ENCODE results near the gene KCTD17.
A peak's percentile ranks its signal among the peaks of the same experiment; 100 is the strongest.

Gene KCTD17

DNA sequence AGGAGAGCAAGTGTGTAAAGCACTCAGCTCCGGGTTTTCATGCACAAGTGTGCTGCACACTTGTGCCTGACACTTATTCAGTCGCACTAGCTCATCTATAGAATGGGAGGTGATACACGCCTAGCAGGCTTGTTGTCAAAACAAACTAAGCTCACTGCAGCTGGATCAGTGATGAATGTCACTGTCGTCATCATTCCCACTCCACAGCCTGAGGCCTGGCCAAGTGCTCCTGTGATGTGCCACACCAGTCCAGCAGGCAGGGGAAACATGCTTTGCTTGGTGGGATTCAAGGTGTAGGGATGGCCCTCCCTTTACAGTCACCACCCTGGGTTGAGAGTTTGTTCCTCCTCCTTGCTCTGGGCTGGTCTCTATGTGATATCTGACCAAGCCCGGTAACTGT is 25.2 kb upstream of the KCTD17 start:
- TF ChIP-seq, protein P1, sequence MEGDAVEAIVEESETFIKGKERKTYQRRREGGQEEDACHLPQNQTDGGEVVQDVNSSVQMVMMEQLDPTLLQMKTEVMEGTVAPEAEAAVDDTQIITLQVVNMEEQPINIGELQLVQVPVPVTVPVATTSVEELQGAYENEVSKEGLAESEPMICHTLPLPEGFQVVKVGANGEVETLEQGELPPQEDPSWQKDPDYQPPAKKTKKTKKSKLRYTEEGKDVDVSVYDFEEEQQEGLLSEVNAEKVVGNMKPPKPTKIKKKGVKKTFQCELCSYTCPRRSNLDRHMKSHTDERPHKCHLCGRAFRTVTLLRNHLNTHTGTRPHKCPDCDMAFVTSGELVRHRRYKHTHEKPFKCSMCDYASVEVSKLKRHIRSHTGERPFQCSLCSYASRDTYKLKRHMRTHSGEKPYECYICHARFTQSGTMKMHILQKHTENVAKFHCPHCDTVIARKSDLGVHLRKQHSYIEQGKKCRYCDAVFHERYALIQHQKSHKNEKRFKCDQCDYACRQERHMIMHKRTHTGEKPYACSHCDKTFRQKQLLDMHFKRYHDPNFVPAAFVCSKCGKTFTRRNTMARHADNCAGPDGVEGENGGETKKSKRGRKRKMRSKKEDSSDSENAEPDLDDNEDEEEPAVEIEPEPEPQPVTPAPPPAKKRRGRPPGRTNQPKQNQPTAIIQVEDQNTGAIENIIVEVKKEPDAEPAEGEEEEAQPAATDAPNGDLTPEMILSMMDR (IDR thresholded peaks at IDR 0.05; ENCODE audit: low read depth, low read length), result no peak
- no peak for DNase-seq (ENCODE audit: extremely low read depth, low read depth)

- TF ChIP-seq, protein P1 (IDR thresholded peaks at IDR 0.05; ENCODE audit: low read depth, low read length), result no peak
- no peak for DNase-seq (ENCODE audit: extremely low read depth, low read depth)
These were observed 24.0 kb upstream of the KCTD17 start for GRCh38 chr22:37027556-37027955.

DNA sequence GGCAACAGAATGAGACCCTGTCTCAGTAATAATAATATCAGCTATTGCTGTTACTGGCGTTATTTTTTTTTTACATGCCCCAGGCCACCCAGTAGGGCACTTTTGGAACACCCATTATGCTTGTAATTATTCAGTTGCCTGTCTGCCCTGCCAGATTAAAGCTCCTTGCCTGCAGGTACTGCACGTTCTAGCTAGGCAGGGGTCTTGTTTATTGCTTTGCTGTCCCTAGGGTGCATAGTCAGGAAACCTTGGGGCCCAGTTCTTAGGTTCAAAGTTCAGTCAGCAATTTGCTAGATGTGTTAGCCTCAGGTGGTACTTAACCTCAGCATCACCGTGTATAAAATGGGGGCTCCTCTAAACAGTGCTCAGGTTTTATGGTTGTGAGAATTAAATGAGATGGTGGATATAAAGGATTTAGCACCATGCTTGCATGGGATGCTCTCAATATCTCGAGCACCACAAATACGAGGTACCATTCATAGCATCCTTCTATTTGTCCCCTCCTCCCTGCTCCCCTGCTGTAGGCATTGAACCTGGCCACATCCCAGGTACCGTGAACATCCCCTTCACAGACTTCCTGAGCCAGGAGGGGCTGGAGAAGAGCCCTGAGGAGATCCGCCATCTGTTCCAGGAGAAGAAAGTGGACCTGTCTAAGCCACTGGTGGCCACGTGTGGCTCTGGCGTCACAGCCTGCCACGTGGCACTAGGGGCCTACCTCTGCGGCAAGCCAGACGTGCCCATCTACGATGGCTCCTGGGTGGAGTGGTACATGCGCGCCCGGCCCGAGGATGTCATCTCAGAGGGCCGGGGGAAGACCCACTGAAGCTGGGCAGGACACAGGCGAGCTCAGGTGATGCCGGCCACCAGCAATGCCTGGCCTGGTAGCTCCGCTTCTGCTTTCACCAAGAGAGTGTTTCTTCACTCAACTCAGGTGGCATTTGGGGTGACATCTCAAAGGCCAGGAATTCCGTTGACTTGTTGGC is 22.6 kb upstream of the KCTD17 start:
- TF ChIP-seq, protein P1 (IDR thresholded peaks at IDR 0.05; ENCODE audit: low read depth, low read length), result no peak
- DNase-seq (ENCODE audit: extremely low read depth, low read depth), result no peak

- no peak for DNase-seq (ENCODE audit: extremely low read depth, low read depth)
- TF ChIP-seq, protein P1 (IDR thresholded peaks at IDR 0.05; ENCODE audit: low read depth, low read length), result no peak
These were observed 20.8 kb upstream of the KCTD17 start for GRCh38 chr22:37030560-37031281.

- DNase-seq (ENCODE audit: extremely low read depth, low read depth), result no peak
- TF ChIP-seq, protein P1 (IDR thresholded peaks at IDR 0.05; ENCODE audit: low read depth, low read length), result no peak
These were observed 19.4 kb upstream of the KCTD17 start for GRCh38 chr22:37032134-37032534.

GRCh38 chr22:37032535-37033460 is 18.7 kb upstream of the KCTD17 start:
- TF ChIP-seq, protein P1 (IDR thresholded peaks at IDR 0.05; ENCODE audit: low read depth, low read length), result no peak
- DNase-seq (ENCODE audit: extremely low read depth, low read depth), result peak; percentile 52

Data from AG09319 (cell line).